ENCODE data around the gene TPT1.

Gene TPT1

GRCh38 chr13:45333251-45333976 lies 7.6 kb downstream of the TPT1 start:
- DNase-seq, result no peak

GRCh38 chr13:45332831-45333219 lies 8.2 kb downstream of the TPT1 start:
- no peak for DNase-seq

GRCh38 chr13:45332036-45332830 lies 8.8 kb downstream of the TPT1 start:
- no peak for DNase-seq

- no peak for DNase-seq
These were observed 9.3 kb downstream of the TPT1 start for GRCh38 chr13:45331692-45332035.

GRCh38 chr13:45331123-45331619 lies 9.8 kb downstream of the TPT1 start:
- no peak for DNase-seq

- DNase-seq, result no peak
These were observed 12.3 kb downstream of the TPT1 start for GRCh38 chr13:45328661-45329111.

- DNase-seq, result no peak
These were observed 13.6 kb downstream of the TPT1 start for GRCh38 chr13:45327253-45327955.

GRCh38 chr13:45325806-45326205 lies 15.2 kb downstream of the TPT1 start:
- no peak for DNase-seq

- no peak for DNase-seq
These were observed 19.9 kb downstream of the TPT1 start for GRCh38 chr13:45320876-45321629.

GRCh38 chr13:45316996-45317395 lies 24.0 kb downstream of the TPT1 start:
- no peak for DNase-seq

- no peak for DNase-seq
These were observed 24.6 kb downstream of the TPT1 start for GRCh38 chr13:45316338-45316737.

GRCh38 chr13:45315520-45316167 lies 25.3 kb downstream of the TPT1 start:
- DNase-seq, result no peak

GRCh38 chr13:45314822-45315221 lies 26.2 kb downstream of the TPT1 start:
- no peak for DNase-seq

GRCh38 chr13:45310341-45311131 lies 30.4 kb downstream of the TPT1 start:
- no peak for DNase-seq

- DNase-seq, result no peak
These were observed 34.0 kb downstream of the TPT1 start for GRCh38 chr13:45306966-45307365.

- no peak for DNase-seq
These were observed 35.9 kb downstream of the TPT1 start for GRCh38 chr13:45305079-45305478.

GRCh38 chr13:45303866-45304265 lies 37.1 kb downstream of the TPT1 start:
- no peak for DNase-seq

GRCh38 chr13:45303026-45303425 lies 38.0 kb downstream of the TPT1 start:
- DNase-seq, result no peak

- no peak for DNase-seq
These were observed 38.5 kb downstream of the TPT1 start for GRCh38 chr13:45302507-45302906.

- no peak for DNase-seq
These were observed 39.7 kb downstream of the TPT1 start for GRCh38 chr13:45301263-45301662.

GRCh38 chr13:45300190-45300985 lies 40.6 kb downstream of the TPT1 start:
- DNase-seq, result no peak
